ENCODE measurements around the gene MAN1C1. TPM values are rescaled to one million over a fixed set of nuclear protein-coding genes. Genes with fewer than 3 reads are reported as not detected.

The MAN1C1 gene
- total RNA-seq, 1 experiment from 2014 or later: 9.3 TPM

DNA sequence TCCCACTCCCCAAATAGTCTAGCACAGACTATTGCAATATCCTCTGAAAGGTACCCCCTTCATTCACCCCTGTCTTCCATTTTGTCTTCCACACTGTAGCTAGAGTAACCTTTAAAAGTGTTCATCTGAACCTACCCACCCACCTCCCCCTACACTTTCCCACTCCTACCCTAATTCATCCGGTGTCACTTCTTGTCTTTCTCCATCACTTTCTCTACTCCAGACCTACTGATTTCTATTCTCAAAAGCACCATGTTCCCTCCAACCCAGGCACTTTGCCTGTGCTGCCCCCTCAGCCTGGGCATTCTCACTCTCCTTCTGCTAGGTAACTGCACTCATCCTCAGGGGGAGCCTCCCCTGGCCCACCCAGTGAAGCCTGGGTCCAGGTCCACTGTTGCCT, 4.7 kb upstream of the MAN1C1 start:
- Histone ChIP-seq H3K4me1 (ENCODE audit: insufficient read depth, low read length) (no peaks in the 10 kb centered on the region), H3T11ph (ENCODE audit: low read length) (no peak overlapping the region), H2BK12ac (ENCODE audit: insufficient read length, low read depth, low read length) (no peak overlapping the region), H3K4ac (ENCODE audit: low read depth, low read length) (no peak overlapping the region), H4K20me1 (ENCODE audit: control insufficient read depth, insufficient read depth, insufficient read length) (no peaks in the 10 kb centered on the region), H3K9me3 (ENCODE audit: control insufficient read depth, low read depth, low read length) (no peaks in the 10 kb centered on the region), H3K23ac (ENCODE audit: insufficient read length, low read depth, low read length) (no peak overlapping the region), H2BK20ac (ENCODE audit: low read depth, low read length, poor library complexity, severe bottlenecking) (no peak overlapping the region), H4K91ac (ENCODE audit: insufficient read length, low read depth, low read length) (no peak overlapping the region), H4K8ac (replicated peaks; ENCODE audit: insufficient read length, low read depth, low read length) (no peak overlapping the region), H4K5ac (ENCODE audit: insufficient read length, low read depth, low read length) (no peak overlapping the region), H2BK5ac (ENCODE audit: insufficient read length, low read length) (no peak overlapping the region), H3K79me2 (ENCODE audit: insufficient read depth, low read length) (no peaks in the 10 kb centered on the region), H2BK15ac (ENCODE audit: low read depth, low read length) (no peak overlapping the region), H3K27me3 (ENCODE audit: insufficient read depth, low read length) (no peaks in the 10 kb centered on the region; the same call in 1 of the 2 replicates), H2AK5ac (ENCODE audit: insufficient read length, low read length) (no peak overlapping the region), H3K27ac (ENCODE audit: insufficient read length, low read depth, low read length) (no peak overlapping the region), H2BK120ac (ENCODE audit: low read depth, low read length, poor library complexity, severe bottlenecking) (no peak overlapping the region), H3K9ac (ENCODE audit: extremely low read depth, insufficient read length, low read length) (no peak overlapping the region), H3K79me1 (ENCODE audit: insufficient read depth, low read depth, low read length, poor library complexity, severe bottlenecking) (no peaks in the 10 kb centered on the region), H3K23me2 (ENCODE audit: insufficient read length, low read depth, low read length, poor library complexity, severe bottlenecking) (peaks cover 7% of the 10 kb centered on the region), H3K56ac (ENCODE audit: insufficient read length, low read depth, low read length) (no peak overlapping the region), H3K14ac (ENCODE audit: insufficient read depth, low read length) (no peak overlapping the region), H2AFZ (ENCODE audit: low read length) (no peak overlapping the region), H3K18ac (ENCODE audit: insufficient read length, low read depth, low read length) (no peak overlapping the region), H3K4me2 (ENCODE audit: insufficient read depth, insufficient read length, low read length) (no peak overlapping the region)
- TF ChIP-seq, protein P1, sequence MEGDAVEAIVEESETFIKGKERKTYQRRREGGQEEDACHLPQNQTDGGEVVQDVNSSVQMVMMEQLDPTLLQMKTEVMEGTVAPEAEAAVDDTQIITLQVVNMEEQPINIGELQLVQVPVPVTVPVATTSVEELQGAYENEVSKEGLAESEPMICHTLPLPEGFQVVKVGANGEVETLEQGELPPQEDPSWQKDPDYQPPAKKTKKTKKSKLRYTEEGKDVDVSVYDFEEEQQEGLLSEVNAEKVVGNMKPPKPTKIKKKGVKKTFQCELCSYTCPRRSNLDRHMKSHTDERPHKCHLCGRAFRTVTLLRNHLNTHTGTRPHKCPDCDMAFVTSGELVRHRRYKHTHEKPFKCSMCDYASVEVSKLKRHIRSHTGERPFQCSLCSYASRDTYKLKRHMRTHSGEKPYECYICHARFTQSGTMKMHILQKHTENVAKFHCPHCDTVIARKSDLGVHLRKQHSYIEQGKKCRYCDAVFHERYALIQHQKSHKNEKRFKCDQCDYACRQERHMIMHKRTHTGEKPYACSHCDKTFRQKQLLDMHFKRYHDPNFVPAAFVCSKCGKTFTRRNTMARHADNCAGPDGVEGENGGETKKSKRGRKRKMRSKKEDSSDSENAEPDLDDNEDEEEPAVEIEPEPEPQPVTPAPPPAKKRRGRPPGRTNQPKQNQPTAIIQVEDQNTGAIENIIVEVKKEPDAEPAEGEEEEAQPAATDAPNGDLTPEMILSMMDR (conservative IDR thresholded peaks at IDR 0.05): no peak
- Mint-ChIP-seq H3K27ac (no peak overlapping the region), H3K9me3 (no peaks in the 10 kb centered on the region), H3K4me1 (peaks cover 9 to 10% of the 10 kb centered on the region in 2 experiments), H3K36me3 (ENCODE audit: insufficient read depth in 1 of 3, low read depth in 3 of 3) (no peaks in the 10 kb centered on the region), H3K4me3 (no peak overlapping the region), H3K27me3 (ENCODE audit: low read depth) (peaks cover 50% of the 10 kb centered on the region)
- DNase-seq: no peak
- 100% methylated on average over 1 of the region's 1 CpG for WGBS (ENCODE audit: extremely low coverage, insufficient read length, low lambda C conversion rate)
